T follicular helper cell (primary cell): ENCODE data around the gene SRGAP2B.
A peak's percentile ranks its signal among the peaks of the same experiment; 100 is the strongest.
"Not testable (repeated sequence)": the region's sequence is repeated elsewhere in the genome, so short reads cannot be mapped to it uniquely, and the experiment has no call there.

Experiments
- DNase-seq: peaks from one replicate; pipeline ENCODE4 v3.0.0-alpha.2; 2020; ENCODE audit warnings: low read depth
- total RNA-seq, 2 experiments: gene quantifications; one replicate each; lab custom pipeline; 2026; lab: John Stamatoyannopoulos, UW

SRGAP2B gene
- 1.00 to 2.0 reads per million in 2 experiments for total RNA-seq

GRCh38 chr1:145095284-145096057 is at the start of gene SRGAP2B, which contains the start of gene FAM72D:
Gene SRGAP2B (minus strand): TSS chr1:145095328. CDS start chr1:145092901, 2,427 bp downstream.
Gene FAM72D (plus strand): TSS chr1:145095974. CDS start chr1:145096848, 874 bp downstream.
- DNase-seq: not testable (repeated sequence)

GRCh38 chr1:145144264-145144913 is 49.3 kb upstream of the SRGAP2B start:
- not testable (repeated sequence) for DNase-seq

DNA sequence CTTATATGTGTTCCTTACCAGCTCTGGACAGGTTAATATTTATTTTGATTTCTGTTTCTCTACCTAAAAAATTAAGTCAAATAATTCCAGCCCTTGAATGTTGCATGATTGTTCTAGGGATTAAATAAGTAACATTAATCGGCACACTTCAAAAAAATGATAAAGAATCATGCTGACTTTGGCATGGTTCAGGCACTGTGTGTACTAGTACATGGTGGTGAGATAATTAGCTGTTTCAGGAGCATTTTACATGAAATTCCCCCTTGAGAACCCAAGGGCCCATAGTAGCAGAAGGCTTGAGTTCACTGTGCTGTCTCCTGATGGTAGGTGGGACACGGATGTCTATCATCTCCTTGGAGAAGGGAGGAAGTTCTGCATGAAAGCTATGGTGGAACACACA is 45.4 kb upstream of the SRGAP2B start:
- DNase-seq: not testable (repeated sequence)

- not testable (repeated sequence) for DNase-seq
Measured at GRCh38 chr1:145134476-145134875, 39.3 kb upstream of the SRGAP2B start.

DNA sequence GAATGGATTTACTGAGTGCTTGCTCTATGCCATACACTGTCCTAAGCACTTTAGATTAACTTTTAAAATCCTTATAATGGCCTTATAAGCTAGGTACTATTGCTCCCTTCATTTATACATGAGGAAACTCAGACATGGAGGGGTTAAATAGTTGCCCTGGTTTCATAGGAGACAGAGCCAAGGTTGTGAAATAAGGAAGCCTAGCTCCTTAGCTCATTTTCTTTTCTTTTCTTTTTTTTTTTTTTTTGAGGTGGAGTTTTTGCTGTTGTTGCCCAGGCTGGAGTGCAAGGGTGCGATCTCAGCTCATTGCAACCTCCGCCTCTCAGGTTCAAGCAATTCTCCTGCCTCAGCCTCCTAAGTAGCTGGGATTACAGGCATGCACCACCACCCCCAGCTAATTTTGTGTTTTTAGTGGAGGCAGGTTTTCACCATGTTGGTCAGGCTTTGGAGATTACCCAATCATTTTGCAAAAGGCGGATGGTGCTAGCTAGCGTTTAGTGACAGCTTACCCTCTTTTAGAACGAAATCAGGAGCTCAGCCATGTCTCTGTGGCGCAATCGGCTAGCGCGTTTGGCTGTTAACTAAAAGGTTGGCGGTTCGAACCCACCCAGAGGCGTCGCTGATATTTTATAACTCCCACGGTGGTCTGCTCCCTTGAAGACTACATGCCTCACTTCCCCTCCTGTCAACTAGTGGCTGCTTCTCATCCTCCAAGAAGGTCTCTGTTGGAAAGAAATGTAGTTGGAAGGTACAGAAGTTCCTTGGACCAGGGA is 33.8 kb upstream of the SRGAP2B start:
- not testable (repeated sequence) for DNase-seq

- not testable (repeated sequence) for DNase-seq
Measured at GRCh38 chr1:145127144-145127543, 32.0 kb upstream of the SRGAP2B start.

- not testable (repeated sequence) for DNase-seq
Measured at GRCh38 chr1:145125112-145125511, 30.0 kb upstream of the SRGAP2B start.

DNA sequence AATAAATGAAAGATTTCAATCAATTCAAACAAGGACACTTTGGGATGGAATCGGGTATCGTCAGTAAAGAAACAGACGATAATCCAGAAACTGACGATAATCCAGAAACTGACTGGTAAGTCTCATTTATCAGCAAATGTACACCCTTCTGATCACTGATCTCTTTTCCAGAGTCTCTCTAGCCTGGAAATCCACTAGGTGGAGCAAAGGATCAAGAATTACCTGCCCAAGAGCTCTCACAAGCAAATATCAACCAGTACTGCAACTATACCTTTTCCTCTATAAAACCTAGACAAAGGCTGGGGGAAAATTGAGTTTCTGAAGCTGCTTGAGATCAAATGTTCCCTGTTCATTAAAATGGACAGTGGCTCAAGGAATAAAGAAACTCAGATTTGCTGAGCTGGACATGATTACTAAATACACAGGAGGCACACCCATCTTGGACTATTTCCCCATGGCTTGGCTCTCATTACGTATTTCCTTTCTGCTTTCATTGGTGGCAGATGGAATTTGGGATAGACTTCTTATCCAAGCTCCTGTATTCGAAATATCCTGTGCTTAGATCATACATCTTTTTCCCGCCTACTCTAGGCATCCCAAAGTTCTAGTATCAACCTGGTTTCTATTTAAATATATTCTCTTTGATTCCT is 29.0 kb upstream of the SRGAP2B start:
- DNase-seq: not testable (repeated sequence)

GRCh38 chr1:145123062-145123395 is 27.9 kb upstream of the SRGAP2B start:
- not testable (repeated sequence) for DNase-seq

DNA sequence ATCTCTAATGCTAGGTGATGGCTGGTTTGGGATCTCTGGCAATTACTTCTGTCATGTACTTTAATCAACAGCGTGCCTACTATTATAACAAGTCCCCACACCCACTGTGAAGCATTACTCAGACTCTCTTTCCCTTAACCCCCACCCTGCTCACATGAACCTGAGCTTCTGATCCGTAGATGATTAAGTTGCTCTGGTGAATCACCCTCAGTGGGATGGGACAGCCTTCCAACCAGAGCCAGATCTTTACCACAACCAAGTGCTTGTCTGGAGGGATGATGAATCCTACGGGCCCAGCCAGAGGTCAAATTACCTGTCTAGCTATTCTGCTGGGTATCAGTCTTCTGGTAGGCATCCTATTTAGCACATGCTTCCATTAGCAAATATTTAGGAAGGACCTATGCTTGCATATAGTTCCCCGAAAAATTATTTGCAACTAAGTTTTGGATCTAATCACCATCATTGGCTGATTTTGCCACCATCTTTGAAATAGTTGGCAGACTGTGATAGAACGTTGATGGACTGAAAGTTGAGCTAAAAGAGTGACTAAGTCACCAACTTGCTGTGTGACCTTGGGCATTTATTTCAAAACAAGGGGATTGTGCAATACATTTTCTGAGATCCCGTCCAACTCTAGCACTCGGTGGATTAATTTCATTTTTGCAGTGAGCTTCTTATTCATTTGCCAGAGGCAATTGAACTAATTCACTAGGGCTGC is 27.4 kb upstream of the SRGAP2B start:
- DNase-seq: not testable (repeated sequence)

- not testable (repeated sequence) for DNase-seq
Measured at GRCh38 chr1:145119842-145120241, 24.7 kb upstream of the SRGAP2B start.

DNA sequence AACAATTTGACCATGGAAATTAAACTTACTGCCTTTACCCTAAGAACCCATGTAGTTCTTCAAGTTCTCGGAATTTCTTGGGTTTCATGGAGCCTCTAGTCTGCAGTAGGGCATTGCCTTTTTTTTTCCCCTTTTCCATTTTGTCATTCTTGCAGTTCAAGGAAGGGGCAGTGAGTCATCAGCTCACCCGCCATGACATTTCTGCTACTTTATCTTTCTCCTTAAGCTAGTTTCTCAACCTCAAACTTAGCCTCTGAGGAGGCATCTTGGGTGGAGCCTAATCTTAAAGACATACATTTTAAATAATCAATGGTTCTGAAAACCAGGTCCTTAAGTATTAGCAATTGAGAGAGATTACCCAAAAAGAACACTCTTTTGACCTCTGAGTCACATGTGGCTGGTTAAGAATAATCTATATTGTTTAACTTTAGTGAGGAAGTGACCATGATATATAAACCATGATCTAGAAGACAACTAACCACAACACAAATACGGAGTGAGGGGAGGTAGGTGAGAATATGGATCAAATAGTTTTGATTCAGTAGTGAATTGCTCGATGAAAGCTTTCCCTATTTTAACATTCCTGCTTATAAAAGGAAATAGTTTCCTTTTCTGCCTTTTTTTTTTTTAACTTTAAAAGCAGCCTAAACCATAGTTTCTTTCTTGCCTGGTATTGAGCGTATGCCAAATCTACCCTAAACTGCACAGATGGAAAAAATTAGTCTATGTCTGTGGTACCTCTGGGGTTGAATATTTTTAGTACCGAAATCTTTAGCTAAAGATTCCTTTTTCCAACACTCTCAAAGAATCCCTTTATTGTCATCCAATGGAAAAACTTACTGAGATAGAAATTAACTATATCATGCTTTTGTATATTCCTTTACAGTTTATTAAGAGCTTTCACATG is 20.7 kb upstream of the SRGAP2B start:
- DNase-seq: not testable (repeated sequence)

DNA sequence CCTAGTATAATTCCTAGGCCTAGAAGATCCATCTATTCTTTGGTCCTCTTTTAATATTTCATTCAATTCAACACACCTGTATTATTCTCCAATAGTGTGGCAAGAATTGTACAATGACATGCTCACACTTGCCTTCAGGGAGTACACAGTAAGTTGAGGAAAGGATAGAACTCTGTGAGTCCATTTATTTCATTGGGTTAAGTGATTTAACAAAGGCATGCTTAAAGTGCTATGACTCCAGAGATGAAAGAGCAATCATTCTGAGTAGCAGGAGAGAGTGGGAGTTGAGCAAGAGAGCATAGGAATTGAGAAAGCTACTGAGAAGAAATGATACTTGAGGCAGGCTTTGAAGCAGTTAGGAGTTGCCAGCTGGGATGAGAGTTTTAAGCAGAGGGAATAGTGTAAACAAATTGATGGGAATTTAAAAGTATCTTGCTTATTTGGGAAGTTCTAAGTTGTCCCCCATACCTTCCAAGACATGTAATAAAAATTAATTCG is 19.5 kb upstream of the SRGAP2B start:
- not testable (repeated sequence) for DNase-seq

GRCh38 chr1:145112703-145113102 is 17.6 kb upstream of the SRGAP2B start:
- DNase-seq: not testable (repeated sequence)

GRCh38 chr1:145111674-145112073 is 16.5 kb upstream of the SRGAP2B start:
- DNase-seq: not testable (repeated sequence)

DNA sequence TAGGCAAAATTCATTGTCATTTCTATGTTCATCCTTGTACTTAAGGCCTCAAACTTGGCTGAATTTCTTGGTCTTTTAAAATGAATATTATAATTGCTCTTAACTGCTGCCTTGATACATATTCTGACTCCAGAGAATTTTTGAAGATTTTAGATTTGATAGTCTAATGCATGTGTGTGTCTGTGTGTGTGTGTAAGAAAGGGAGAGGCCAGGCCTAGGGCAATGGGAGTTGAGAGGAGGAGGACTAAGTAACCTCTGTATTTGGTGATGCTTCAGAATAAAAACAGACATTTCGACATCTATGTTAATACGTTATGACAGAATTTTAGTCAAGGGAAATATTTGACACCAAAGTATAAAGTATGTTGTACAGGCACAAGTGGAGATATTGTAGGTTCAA is 8.2 kb upstream of the SRGAP2B start:
- not testable (repeated sequence) for DNase-seq

GRCh38 chr1:145101725-145102124 is 6.6 kb upstream of the SRGAP2B start:
- DNase-seq: not testable (repeated sequence)

GRCh38 chr1:145094655-145095211 is 395 bp downstream of the SRGAP2B start:
- peak; percentile 0 for DNase-seq

DNA sequence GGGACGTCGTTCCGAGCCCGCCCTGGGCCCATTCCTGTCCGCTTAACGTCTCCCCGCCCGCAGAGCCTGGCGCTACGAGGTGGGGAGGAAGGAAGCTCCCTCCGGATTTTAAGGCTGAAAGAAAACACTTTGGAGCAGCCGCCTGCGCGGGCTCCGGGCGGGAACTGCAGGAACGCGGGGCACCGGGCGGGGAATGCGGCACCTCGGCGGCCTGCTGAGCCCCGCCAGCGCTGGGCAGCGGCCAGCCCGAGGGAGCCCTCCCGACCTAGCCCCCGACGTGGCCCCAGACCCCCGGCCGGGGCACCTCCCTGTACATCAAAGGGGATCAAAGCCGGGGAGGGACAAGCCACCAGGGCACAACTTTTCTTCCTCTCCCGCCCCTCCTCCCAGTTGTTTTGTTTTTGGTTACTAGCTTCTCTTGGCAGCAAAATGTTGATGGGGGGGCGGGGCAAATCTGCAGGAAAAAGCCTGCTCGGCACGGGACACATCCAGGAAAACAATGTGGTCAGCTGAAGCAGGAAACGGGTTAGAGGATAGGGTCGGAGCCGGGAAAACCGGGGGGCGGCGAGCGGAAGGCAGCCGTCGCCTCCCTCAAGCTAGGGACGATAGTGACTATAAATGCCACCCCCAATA is 1.5 kb downstream of the SRGAP2B start:
- peak; percentile 6 for DNase-seq
